22Rv1 (cell line): ENCODE measurements around the gene RIOX2.

ENCODE experiments used
- CTCF ChIP-seq: fragments of 450-650 bp; IDR thresholded peaks from 2 replicates; pipeline ENCODE4 v1.5.1; 2017; ENCODE audit warnings: mild to moderate bottlenecking
- ZFX ChIP-seq: fragments of 450-650 bp; IDR thresholded peaks from 2 replicates; pipeline ENCODE4 v1.6.1; 2017; ENCODE audit warnings: antibody characterized with exemption, borderline replicate concordance

- TF ChIP-seq CTCF = no peak
- TF ChIP-seq ZFX = no peak
Measured at GRCh38 chr3:97992547-97993173, 20.4 kb upstream of the RIOX2 start.
